ENCODE data around the gene CYP26A1.

CYP26A1 gene

GRCh38 chr10:93064874-93065660 is 8.6 kb upstream of the CYP26A1 start:
- no peak for DNase-seq

- no peak for DNase-seq
These were observed 7.8 kb upstream of the CYP26A1 start for GRCh38 chr10:93065675-93066543.

- DNase-seq: no peak
These were observed 7.2 kb upstream of the CYP26A1 start for GRCh38 chr10:93066544-93066913.

- no peak for DNase-seq
These were observed 6.0 kb upstream of the CYP26A1 start for GRCh38 chr10:93067443-93068365.

- DNase-seq: no peak
These were observed 5.1 kb upstream of the CYP26A1 start for GRCh38 chr10:93068411-93069244.

- DNase-seq: no peak
These were observed 4.5 kb upstream of the CYP26A1 start for GRCh38 chr10:93069245-93069561.

- DNase-seq: no peak
These were observed 3.1 kb upstream of the CYP26A1 start for GRCh38 chr10:93070378-93071176.

GRCh38 chr10:93071177-93071472 is 2.6 kb upstream of the CYP26A1 start:
- no peak for DNase-seq

- DNase-seq: no peak
These were observed 1.9 kb upstream of the CYP26A1 start for GRCh38 chr10:93071674-93072224.

GRCh38 chr10:93072225-93072712 is 1.4 kb upstream of the CYP26A1 start:
- no peak for DNase-seq

GRCh38 chr10:93072713-93073538 is 767 bp upstream of the CYP26A1 start:
- DNase-seq: no peak

GRCh38 chr10:93074147-93074596 is 479 bp downstream of the CYP26A1 start:
- DNase-seq: no peak

GRCh38 chr10:93074597-93075368 is 1.1 kb downstream of the CYP26A1 start:
- DNase-seq: no peak

- DNase-seq: no peak
These were observed 1.9 kb downstream of the CYP26A1 start for GRCh38 chr10:93075369-93076221.

GRCh38 chr10:93076871-93077270 is 3.2 kb downstream of the CYP26A1 start:
- DNase-seq: no peak

- no peak for DNase-seq
These were observed 4.2 kb downstream of the CYP26A1 start for GRCh38 chr10:93077860-93078337.

- DNase-seq: no peak
These were observed 6.1 kb downstream of the CYP26A1 start for GRCh38 chr10:93079663-93080349.
